ENCODE data around the gene TEX264. TPM values are rescaled to one million over a fixed set of nuclear protein-coding genes. Genes with fewer than 3 reads are reported as not detected.

Gene TEX264
- total and polyA plus RNA-seq, 5 donors from 2014 or later, result 47.0 to 165 (median 135) TPM

DNA sequence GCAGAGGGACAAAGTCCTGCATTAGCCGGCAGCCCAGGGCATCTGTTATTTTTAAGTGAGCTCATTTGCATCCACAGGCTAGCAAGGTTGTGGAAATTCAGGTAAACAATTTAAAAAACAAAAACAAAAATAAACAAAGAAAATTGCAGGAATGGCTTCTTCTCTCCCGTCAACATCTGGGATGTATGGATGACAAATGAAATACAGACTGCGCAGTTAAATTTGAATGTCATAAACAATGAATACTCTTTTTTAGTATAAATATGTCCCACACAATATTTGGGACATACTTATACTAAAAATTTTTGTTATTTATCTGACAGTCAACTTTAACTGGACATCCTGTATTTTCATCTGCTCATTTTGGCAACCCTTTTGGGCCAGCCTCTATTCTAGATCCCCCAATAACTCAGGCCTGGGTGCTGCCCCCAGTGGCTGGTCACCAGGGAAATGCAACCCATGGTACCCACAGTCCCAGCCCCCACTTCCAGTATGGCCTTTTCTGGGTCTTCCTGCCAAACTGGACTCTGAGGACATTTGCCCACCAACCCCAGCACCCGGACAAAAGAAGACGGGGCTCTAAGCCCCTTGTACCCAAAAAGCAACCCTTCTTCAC lies 48.5 kb downstream of the TEX264 start:
- H3K27ac ChIP-seq (ENCODE audit: insufficient read depth, low read length, poor library complexity, severe bottlenecking), result no peak overlapping the region
- Mint-ChIP-seq H3K27me3 (no peaks in the 10 kb centered on the region), H3K4me1 (peaks cover 0 to 41% (median 16%) of the 10 kb centered on the region in 4 donors), H3K4me3 (no peak overlapping the region), H3K36me3 (peaks cover 4% of the 10 kb centered on the region), H3K27ac (peak overlapping the region in 1 of 3 donors; percentile 88), H3K9me3 (peaks cover 0 to 1% (median 0%) of the 10 kb centered on the region in 7 donors)
- no peaks in the 10 kb centered on the region for H3K9me3 ChIP-seq (ENCODE audit: control insufficient read depth in 2 of 2, low read length in 2 of 2)
- H3K36me3 ChIP-seq (ENCODE audit: control insufficient read depth, insufficient read depth, low read length), result no peaks in the 10 kb centered on the region
- no peak for DNase-seq
- no peak for ATAC-seq (ENCODE audit: low read depth in 2 of 2)
- H3K27me3 ChIP-seq (ENCODE audit: control insufficient read depth, insufficient read depth, low read length), result no peaks in the 10 kb centered on the region
- peaks cover 23% of the 10 kb centered on the region for H3K4me1 ChIP-seq (ENCODE audit: control insufficient read depth, insufficient read depth, low read length, poor library complexity, severe bottlenecking)
- H3K4me3 ChIP-seq (ENCODE audit: low read depth, low read length), result no peak overlapping the region

DNA sequence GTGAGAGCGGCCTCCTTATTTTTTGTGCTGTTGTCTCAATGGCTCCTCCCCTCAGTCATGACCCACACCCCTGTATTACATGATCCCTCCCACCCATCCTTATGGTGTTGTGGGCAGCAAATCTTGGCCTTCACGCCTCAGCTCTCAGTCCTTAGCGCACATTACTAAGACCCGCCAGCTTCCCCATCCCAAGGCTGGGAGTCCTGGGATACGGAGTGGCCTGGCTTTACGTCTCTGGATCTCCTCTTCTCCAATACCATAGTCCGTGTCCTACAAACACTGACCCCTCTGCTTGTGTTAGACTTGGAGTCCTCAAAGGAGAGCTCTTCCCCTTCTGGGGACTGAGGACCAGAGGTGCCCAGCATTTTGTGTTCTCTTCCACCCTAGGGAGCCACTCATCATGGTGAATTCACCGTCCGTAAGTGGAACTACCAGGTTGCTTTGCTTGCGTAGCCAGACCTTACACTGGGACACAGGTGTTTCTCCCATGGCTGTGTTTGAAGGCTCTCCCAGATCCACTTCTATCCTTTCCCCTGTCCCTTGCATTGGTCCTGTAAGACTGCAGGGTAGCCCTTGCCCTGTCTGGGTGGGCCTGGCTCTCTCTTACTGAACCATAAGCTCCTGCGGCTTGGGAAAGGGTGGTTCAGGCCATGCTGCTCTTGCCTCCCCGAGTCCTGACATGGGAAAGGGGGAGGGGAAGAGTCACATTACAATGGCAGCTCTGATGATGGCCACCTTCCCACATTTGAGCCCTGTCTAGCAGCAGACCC lies 49.4 kb downstream of the TEX264 start:
- Mint-ChIP-seq H3K27ac (peak overlapping the region in 2 of 3 donors; percentile 47 to 88), H3K36me3 (peaks cover 4% of the 10 kb centered on the region), H3K4me1 (peaks cover 0 to 41% (median 16%) of the 10 kb centered on the region in 4 donors), H3K4me3 (no peak overlapping the region), H3K27me3 (no peaks in the 10 kb centered on the region), H3K9me3 (peaks cover 0 to 3% (median 0%) of the 10 kb centered on the region in 7 donors)
- ATAC-seq (ENCODE audit: low read depth in 2 of 2), result no peak
- Histone ChIP-seq H3K4me3 (ENCODE audit: low read depth, low read length) (no peak overlapping the region), H3K36me3 (ENCODE audit: control insufficient read depth, insufficient read depth, low read length) (no peaks in the 10 kb centered on the region), H3K9me3 (ENCODE audit: control insufficient read depth in 2 of 2, low read length in 2 of 2) (no peaks in the 10 kb centered on the region), H3K27ac (ENCODE audit: insufficient read depth, low read length, poor library complexity, severe bottlenecking) (no peak overlapping the region), H3K4me1 (ENCODE audit: control insufficient read depth, insufficient read depth, low read length, poor library complexity, severe bottlenecking) (peaks cover 23% of the 10 kb centered on the region), H3K27me3 (ENCODE audit: control insufficient read depth, insufficient read depth, low read length) (no peaks in the 10 kb centered on the region)
- DNase-seq, result no peak

DNA sequence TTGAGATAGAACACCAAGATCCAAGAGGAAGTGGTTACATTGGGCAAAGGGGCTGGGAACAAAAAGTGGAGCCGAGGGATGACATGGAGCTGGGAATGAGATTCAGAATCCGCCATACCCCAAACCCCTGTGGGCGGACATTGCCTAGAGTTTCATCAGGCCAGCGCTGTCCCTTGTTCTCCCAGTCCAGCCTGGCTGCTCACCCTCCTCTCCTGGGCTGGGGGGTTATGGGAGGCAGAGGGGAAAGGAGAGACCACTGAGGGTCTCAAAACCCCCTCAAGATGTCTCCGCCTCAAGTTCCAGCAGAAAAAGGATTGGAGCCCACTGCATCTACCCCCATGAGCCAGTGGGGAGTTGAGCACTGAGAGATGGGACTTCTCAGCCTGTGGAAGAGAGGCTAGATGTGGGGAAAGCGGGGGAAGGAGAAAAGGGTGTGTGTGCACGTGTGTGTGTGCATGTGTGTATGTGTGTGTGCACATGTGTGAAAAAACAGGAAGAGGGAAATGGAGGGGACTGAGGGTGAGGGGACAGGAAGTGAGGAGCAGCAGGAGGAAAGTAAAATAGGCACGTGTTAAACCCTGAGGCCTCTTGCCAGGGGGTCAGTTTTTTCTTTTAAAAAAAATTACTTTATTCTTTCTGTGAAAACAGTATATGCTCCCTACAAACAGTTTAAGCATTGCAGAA lies 50.2 kb downstream of the TEX264 start:
- peak in 1 of 3 donors; percentile 24 for DNase-seq
- Histone ChIP-seq H3K36me3 (ENCODE audit: control insufficient read depth, insufficient read depth, low read length) (no peaks in the 10 kb centered on the region), H3K9me3 (ENCODE audit: control insufficient read depth in 2 of 2, low read length in 2 of 2) (no peaks in the 10 kb centered on the region), H3K4me3 (ENCODE audit: low read depth, low read length) (no peak overlapping the region), H3K4me1 (ENCODE audit: control insufficient read depth, insufficient read depth, low read length, poor library complexity, severe bottlenecking) (peaks cover 23% of the 10 kb centered on the region), H3K27ac (ENCODE audit: insufficient read depth, low read length, poor library complexity, severe bottlenecking) (no peak overlapping the region), H3K27me3 (ENCODE audit: control insufficient read depth, insufficient read depth, low read length) (no peaks in the 10 kb centered on the region)
- ATAC-seq (ENCODE audit: low read depth in 2 of 2), result no peak
- H3K4me3 Mint-ChIP-seq, result peak overlapping the region in 1 of 4 donors; percentile 70
- H3K27me3 Mint-ChIP-seq, result no peaks in the 10 kb centered on the region
- peaks cover 0 to 41% (median 16%) of the 10 kb centered on the region in 4 donors for H3K4me1 Mint-ChIP-seq
- H3K36me3 Mint-ChIP-seq, result no peaks in the 10 kb centered on the region
- H3K9me3 Mint-ChIP-seq, result peaks cover 0 to 3% (median 0%) of the 10 kb centered on the region in 7 donors
- H3K27ac Mint-ChIP-seq, result peak overlapping the region; percentile 20 to 94 (median 88)

DNA sequence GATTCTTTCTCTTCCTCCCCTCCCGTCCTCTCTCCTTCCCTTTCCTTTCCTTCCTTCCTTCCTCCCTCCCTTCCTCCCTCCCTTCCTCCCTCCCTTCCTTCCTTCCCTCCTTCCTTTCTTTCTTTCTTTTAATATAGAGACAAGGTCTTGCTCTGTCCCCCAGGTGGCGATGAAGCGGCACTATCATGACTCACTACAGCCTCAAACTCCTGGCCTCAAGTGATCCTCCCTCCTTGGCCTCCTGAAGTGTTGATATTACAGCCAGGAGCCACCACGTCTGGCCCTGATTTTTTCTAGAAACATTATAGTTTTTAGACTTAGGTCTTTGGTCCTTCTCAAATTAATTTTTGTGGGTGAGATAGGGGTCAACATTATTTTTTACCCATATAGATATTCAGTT lies 51.3 kb downstream of the TEX264 start:
- H3K27ac Mint-ChIP-seq, result peak overlapping the region in 1 of 3 donors; percentile 56
- H3K27me3 ChIP-seq (ENCODE audit: control insufficient read depth, insufficient read depth, low read length), result no peaks in the 10 kb centered on the region
- no peak overlapping the region for H3K27ac ChIP-seq (ENCODE audit: insufficient read depth, low read length, poor library complexity, severe bottlenecking)
- no peaks in the 10 kb centered on the region for H3K36me3 ChIP-seq (ENCODE audit: control insufficient read depth, insufficient read depth, low read length)
- H3K9me3 Mint-ChIP-seq, result peaks cover 0 to 3% (median 0%) of the 10 kb centered on the region in 7 donors
- no peak for ATAC-seq (ENCODE audit: low read depth in 2 of 2)
- no peaks in the 10 kb centered on the region for H3K27me3 Mint-ChIP-seq
- H3K4me3 ChIP-seq (ENCODE audit: low read depth, low read length), result no peak overlapping the region
- H3K4me1 ChIP-seq (ENCODE audit: control insufficient read depth, insufficient read depth, low read length, poor library complexity, severe bottlenecking), result peaks cover 23% of the 10 kb centered on the region
- peak in 1 of 3 donors; percentile 52 for DNase-seq
- H3K36me3 Mint-ChIP-seq, result no peaks in the 10 kb centered on the region
- no peak overlapping the region for H3K4me3 Mint-ChIP-seq
- peaks cover 0 to 41% (median 16%) of the 10 kb centered on the region in 4 donors for H3K4me1 Mint-ChIP-seq
- no peaks in the 10 kb centered on the region for H3K9me3 ChIP-seq (ENCODE audit: control insufficient read depth in 2 of 2, low read length in 2 of 2)

DNA sequence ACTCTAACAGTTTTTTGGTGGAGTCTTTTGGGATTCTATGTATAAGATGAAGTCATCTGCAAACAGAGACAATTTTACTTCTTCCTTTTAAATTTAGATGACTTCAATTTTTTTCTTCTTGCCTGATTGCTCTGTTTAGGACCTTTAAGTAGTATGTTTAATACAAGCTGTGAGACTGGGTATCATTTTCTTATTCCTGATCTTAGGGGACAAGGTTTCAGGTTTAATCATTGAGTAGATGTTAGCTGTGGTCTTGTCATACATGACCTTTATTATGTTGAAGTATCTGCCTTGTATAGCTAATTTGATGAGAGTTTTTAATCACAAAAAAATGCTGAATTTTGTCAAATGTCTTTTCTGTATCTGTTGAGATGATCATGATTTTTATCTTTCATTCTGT lies 56.4 kb downstream of the TEX264 start:
- Mint-ChIP-seq H3K9me3 (peaks cover 0 to 3% (median 0%) of the 10 kb centered on the region in 7 donors), H3K4me3 (no peak overlapping the region), H3K4me1 (peaks cover 4 to 16% (median 6%) of the 10 kb centered on the region in 4 donors), H3K27me3 (no peaks in the 10 kb centered on the region), H3K36me3 (no peaks in the 10 kb centered on the region), H3K27ac (no peak overlapping the region)
- Histone ChIP-seq H3K4me3 (ENCODE audit: low read depth, low read length) (no peak overlapping the region), H3K4me1 (ENCODE audit: control insufficient read depth, insufficient read depth, low read length, poor library complexity, severe bottlenecking) (no peaks in the 10 kb centered on the region), H3K27me3 (ENCODE audit: control insufficient read depth, insufficient read depth, low read length) (no peaks in the 10 kb centered on the region), H3K27ac (ENCODE audit: insufficient read depth, low read length, poor library complexity, severe bottlenecking) (no peak overlapping the region), H3K36me3 (ENCODE audit: control insufficient read depth, insufficient read depth, low read length) (no peaks in the 10 kb centered on the region), H3K9me3 (ENCODE audit: control insufficient read depth in 2 of 2, low read length in 2 of 2) (no peaks in the 10 kb centered on the region)
- ATAC-seq (ENCODE audit: low read depth in 2 of 2), result no peak
- no peak for DNase-seq

DNA sequence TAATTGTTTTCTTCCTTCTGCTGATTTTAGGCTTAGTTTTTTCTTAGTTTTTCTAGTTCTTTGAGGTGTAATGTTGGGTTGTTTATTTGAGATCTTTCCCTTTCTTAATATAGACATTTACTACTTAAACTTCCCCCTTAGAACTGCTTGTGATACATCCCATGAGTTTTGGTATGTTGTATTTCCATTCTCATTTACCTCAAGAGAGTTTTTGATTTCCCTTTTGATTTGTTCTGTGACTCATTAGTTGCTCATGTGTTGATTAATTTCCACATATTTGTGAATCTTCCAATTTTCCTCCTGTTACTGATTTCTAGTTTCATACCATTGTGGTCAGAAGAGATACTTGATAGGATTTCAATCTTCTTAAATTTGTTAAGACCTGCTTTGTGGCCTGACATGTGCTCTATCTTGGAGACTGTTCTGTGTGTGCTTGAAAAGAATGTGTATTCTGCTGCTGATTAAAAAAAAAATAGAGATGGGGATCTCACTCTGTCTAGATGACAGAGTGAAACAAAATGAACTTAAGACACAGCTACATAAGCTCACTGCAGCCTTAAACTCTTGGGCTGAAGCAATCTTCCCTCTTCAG lies 58.1 kb downstream of the TEX264 start:
- H3K27me3 Mint-ChIP-seq, result no peaks in the 10 kb centered on the region
- H3K4me3 Mint-ChIP-seq, result no peak overlapping the region
- H3K4me1 Mint-ChIP-seq, result peaks cover 5 to 18% (median 7%) of the 10 kb centered on the region in 4 donors
- Histone ChIP-seq H3K4me1 (ENCODE audit: control insufficient read depth, insufficient read depth, low read length, poor library complexity, severe bottlenecking) (no peaks in the 10 kb centered on the region), H3K27ac (ENCODE audit: insufficient read depth, low read length, poor library complexity, severe bottlenecking) (no peak overlapping the region), H3K27me3 (ENCODE audit: control insufficient read depth, insufficient read depth, low read length) (no peaks in the 10 kb centered on the region), H3K36me3 (ENCODE audit: control insufficient read depth, insufficient read depth, low read length) (no peaks in the 10 kb centered on the region), H3K4me3 (ENCODE audit: low read depth, low read length) (no peak overlapping the region), H3K9me3 (ENCODE audit: control insufficient read depth in 2 of 2, low read length in 2 of 2) (no peaks in the 10 kb centered on the region)
- DNase-seq (no peak), ATAC-seq (ENCODE audit: low read depth in 2 of 2) (no peak)
- H3K27ac Mint-ChIP-seq, result peak overlapping the region in 1 of 3 donors; percentile 0
- H3K36me3 Mint-ChIP-seq, result no peaks in the 10 kb centered on the region
- peaks cover 0 to 3% (median 0%) of the 10 kb centered on the region in 7 donors for H3K9me3 Mint-ChIP-seq

DNA sequence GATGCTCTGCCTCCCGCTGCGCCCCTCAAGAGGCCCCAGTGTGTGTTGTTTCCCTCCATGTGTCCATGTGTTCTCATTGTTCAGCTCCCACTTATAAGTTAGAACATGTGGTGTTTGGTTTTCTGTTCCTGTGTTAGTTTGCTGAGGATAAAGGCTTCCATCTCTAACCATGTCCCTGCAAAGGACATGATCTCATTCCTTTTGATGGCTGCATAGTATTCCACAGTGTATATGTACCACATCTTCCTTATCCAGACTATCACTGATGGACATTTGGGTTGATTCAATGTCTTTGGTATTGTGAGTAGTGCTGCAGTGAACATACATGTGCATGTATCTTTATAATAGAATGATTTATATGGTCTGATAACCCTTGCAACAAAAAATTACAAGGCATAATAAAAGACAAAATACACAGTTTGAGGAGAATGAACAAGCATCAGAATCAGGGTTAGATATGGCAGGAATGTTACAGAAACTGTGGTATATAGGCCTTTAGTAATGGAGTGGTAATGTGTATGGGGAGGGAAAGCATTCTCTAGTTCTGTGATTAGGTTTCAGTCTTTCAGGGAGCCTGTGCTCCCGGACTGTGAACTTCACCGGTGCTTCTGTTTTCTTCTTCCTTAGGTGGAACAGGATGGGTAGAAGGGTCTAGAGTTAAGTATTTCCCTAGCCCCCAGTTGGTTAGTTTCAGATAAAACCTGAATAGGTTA lies 63.0 kb downstream of the TEX264 start:
- Mint-ChIP-seq H3K36me3 (no peaks in the 10 kb centered on the region), H3K9me3 (no peaks in the 10 kb centered on the region)

More for the DNA sequence above, 63.0 kb downstream of the TEX264 start:
- Histone ChIP-seq H3K4me1 (ENCODE audit: control insufficient read depth, insufficient read depth, low read length, poor library complexity, severe bottlenecking) (peaks cover 7% of the 10 kb centered on the region), H3K4me3 (ENCODE audit: low read depth, low read length) (no peak overlapping the region), H3K9me3 (ENCODE audit: control insufficient read depth in 2 of 2, low read length in 2 of 2) (no peaks in the 10 kb centered on the region), H3K27me3 (ENCODE audit: control insufficient read depth, insufficient read depth, low read length) (no peaks in the 10 kb centered on the region), H3K27ac (ENCODE audit: insufficient read depth, low read length, poor library complexity, severe bottlenecking) (no peak overlapping the region), H3K36me3 (ENCODE audit: control insufficient read depth, insufficient read depth, low read length) (no peaks in the 10 kb centered on the region)
- no peak for ATAC-seq (ENCODE audit: low read depth in 2 of 2)
- Mint-ChIP-seq H3K27me3 (peaks cover 20% of the 10 kb centered on the region), H3K27ac (peak overlapping the region in 1 of 3 donors; percentile 33), H3K4me1 (peaks cover 4 to 17% (median 11%) of the 10 kb centered on the region in 4 donors), H3K4me3 (no peak overlapping the region)
- no peak for DNase-seq
